Osteocyte (in vitro differentiated cells): ENCODE data around the gene LCLAT1. TPM values are rescaled to one million over a fixed set of nuclear protein-coding genes. Genes with fewer than 3 reads are reported as not detected.
"Not testable (repeated sequence)": the region's sequence is repeated elsewhere in the genome, so short reads cannot be mapped to it uniquely, and the experiment has no call there.

Experiments used
- DNase-seq: peaks from one replicate; pipeline ENCODE4 v3.0.0; 2021; ENCODE audit warnings: mixed read lengths; ENCODE audit not compliant: unreplicated experiment; ENCODE audit errors: extremely low spot score
- H3K27ac Mint-ChIP-seq: one replicate; pipeline ENCODE4 v1.8.0; 2021; ENCODE audit warnings: mild to moderate bottlenecking, mixed read lengths; ENCODE audit not compliant: unreplicated experiment
- H3K27me3 Mint-ChIP-seq: one replicate; pipeline ENCODE4 v1.8.0; 2021; ENCODE audit warnings: mixed read lengths; ENCODE audit not compliant: unreplicated experiment
- H3K36me3 Mint-ChIP-seq: one replicate; pipeline ENCODE4 v1.8.0; 2021; ENCODE audit warnings: mixed read lengths; ENCODE audit not compliant: unreplicated experiment
- H3K4me1 Mint-ChIP-seq: one replicate; pipeline ENCODE4 v1.8.0; 2021; ENCODE audit warnings: mixed read lengths; ENCODE audit not compliant: unreplicated experiment
- H3K4me3 Mint-ChIP-seq: one replicate; pipeline ENCODE4 v1.8.0; 2021; ENCODE audit warnings: mild to moderate bottlenecking, moderate library complexity, mixed read lengths; ENCODE audit not compliant: unreplicated experiment
- H3K9me3 Mint-ChIP-seq: one replicate; pipeline ENCODE4 v1.8.0; 2021; ENCODE audit warnings: mixed read lengths; ENCODE audit not compliant: unreplicated experiment
- CTCF ChIP-seq: fragments of 200-600 bp; sonication (generic); IDR thresholded peaks from 2 replicates; pipeline ENCODE4 v1.5.0; 2021; ENCODE audit warnings: antibody characterized with exemption, mild to moderate bottlenecking, moderate library complexity
- total RNA-seq: library from RNA; stranded (reverse); gene quantifications from 2 replicates; pipeline ENCODE4 v1.2.1, GENCODE V29; 2021

The LCLAT1 gene
- total RNA-seq, 1 donor from 2014 or later: 13.6 TPM

- no peak for DNase-seq
- H3K36me3 Mint-ChIP-seq: peaks cover 3% of the 10 kb centered on the region
- no peaks in the 10 kb centered on the region for H3K27me3 Mint-ChIP-seq
- H3K4me3 Mint-ChIP-seq: no peak overlapping the region
- peak; percentile 38 for TF ChIP-seq CTCF
- no peak overlapping the region for H3K27ac Mint-ChIP-seq
- peaks cover 25% of the 10 kb centered on the region for H3K4me1 Mint-ChIP-seq
- peaks cover 18% of the 10 kb centered on the region for H3K9me3 Mint-ChIP-seq
These were observed 56.1 kb downstream of the LCLAT1 start for GRCh38 chr2:30503007-30503694.

- H3K4me1 Mint-ChIP-seq: peaks cover 22% of the 10 kb centered on the region
- peaks cover 5% of the 10 kb centered on the region for H3K36me3 Mint-ChIP-seq
- no peak for DNase-seq
- no peak for TF ChIP-seq CTCF
- no peak overlapping the region for H3K4me3 Mint-ChIP-seq
- H3K27me3 Mint-ChIP-seq: no peaks in the 10 kb centered on the region
- peaks cover 21% of the 10 kb centered on the region for H3K9me3 Mint-ChIP-seq
- H3K27ac Mint-ChIP-seq: peak overlapping the region; percentile 39
These were observed 56.6 kb downstream of the LCLAT1 start for GRCh38 chr2:30503695-30504052.

- peak overlapping the region; percentile 31 for H3K27ac Mint-ChIP-seq
- no peak for DNase-seq
- no peak overlapping the region for H3K4me3 Mint-ChIP-seq
- H3K36me3 Mint-ChIP-seq: peaks cover 5% of the 10 kb centered on the region
- no peak for TF ChIP-seq CTCF
- H3K27me3 Mint-ChIP-seq: no peaks in the 10 kb centered on the region
- H3K4me1 Mint-ChIP-seq: peaks cover 22% of the 10 kb centered on the region
- peaks cover 22% of the 10 kb centered on the region for H3K9me3 Mint-ChIP-seq
These were observed 57.7 kb downstream of the LCLAT1 start for GRCh38 chr2:30504731-30505130.

GRCh38 chr2:30505500-30506180, 58.6 kb downstream of the LCLAT1 start:
- Mint-ChIP-seq H3K4me1 (peaks cover 26% of the 10 kb centered on the region), H3K27me3 (no peaks in the 10 kb centered on the region), H3K36me3 (peaks cover 5% of the 10 kb centered on the region), H3K9me3 (peaks cover 22% of the 10 kb centered on the region), H3K4me3 (no peak overlapping the region), H3K27ac (no peak overlapping the region)
- TF ChIP-seq CTCF: no peak
- no peak for DNase-seq

GRCh38 chr2:30507460-30507859, 60.4 kb downstream of the LCLAT1 start:
- H3K27ac Mint-ChIP-seq, H3K36me3 Mint-ChIP-seq, H3K27me3 Mint-ChIP-seq, DNase-seq, H3K4me3 Mint-ChIP-seq: not testable (repeated sequence)
- Mint-ChIP-seq H3K4me1 (peaks cover 38% of the 10 kb centered on the region), H3K9me3 (peaks cover 16% of the 10 kb centered on the region)
